Pancreas (tissue), 10 donors: ENCODE results near the gene TMIGD1. TPM values are rescaled to one million over a fixed set of nuclear protein-coding genes. Genes with fewer than 3 reads are reported as not detected.
A peak's percentile ranks its signal among the peaks of the same experiment; 100 is the strongest.

Experiments
- ATAC-seq, 4 donors: fragments of 200-7000 bp; cut with Tn5 transposase; one replicate each; pipeline versions ENCODE4 v1.8.0 to v1.9.1; 2020; ENCODE audit warnings: mild to moderate bottlenecking in 4 of 4, moderate library complexity in 4 of 4
- DNase-seq, 6 donors: peaks; one replicate each; pipeline ENCODE4 v3.0.0-alpha.2; 2020
- FAIRE-seq: peaks from 2 replicates; lab custom pipeline; 2012; peaks lifted over from hg19 to GRCh38; lab: Jason Lieb, UNC
- H3K27ac ChIP-seq, 4 donors: fragments of 200-600 bp; sonication (generic); 1 replicate in 3 of 4; 2 replicates in 1 of 4; pipeline versions ENCODE4 v1.5.0 to v1.8.0; 2020
- H3K27me3 ChIP-seq, 4 donors: fragments of 200-600 bp; one replicate each; pipeline ENCODE4 v1.8.0; 2021
- H3K36me3 ChIP-seq, 3 donors: fragments of 200-600 bp; sonication (generic) in 1 of 3; one replicate each; pipeline versions ENCODE4 v1.5.0 to v1.8.0; 2020 to 2021
- H3K4me1 ChIP-seq, 3 donors: fragments of 200-600 bp; one replicate each; pipeline ENCODE4 v1.8.0; 2021
- H3K4me3 ChIP-seq, 4 donors: fragments of 200-600 bp; sonication (generic) in 2 of 4; one replicate each; pipeline versions ENCODE4 v1.5.0 to v1.8.0; 2020 to 2021
- H3K9me3 ChIP-seq, 4 donors: fragments of 200-600 bp; one replicate each; pipeline ENCODE4 v1.8.0; 2021
- CTCF ChIP-seq, 4 donors: fragments of 200-600 bp; sonication (generic) in 3 of 4; IDR thresholded peaks; one replicate each; pipeline versions ENCODE4 v1.5.0 to v1.8.0; 2021; ENCODE audit warnings: antibody characterized with exemption in 4 of 4
- WGBS, 2 donors: extraction: QIAGEN DNeasy Blood & Tissue Kit; methylation state at CpG; one replicate each; pipeline ENCODE4 v1.1.7; 2013; 5-methylcytosine and 5-hydroxymethylcytosine counted together
- intact Hi-C, 3 donors: fragments of 100-400 bp; cut with DNase I; formaldehyde crosslinking; loops; one replicate each; pipeline versions ENCODE4 v1.11.1 to v1.14.2; 2022
- polyA plus RNA-seq, 2 donors: library from polyadenylated mRNA; stranded (reverse); fragments of 200-250 nt; gene quantifications; one replicate each; pipeline ENCODE4 v1.2.3, GENCODE V29; 2013
- total RNA-seq, 6 donors: library from RNA; stranded (reverse); fragmentation: NEBNext Ultra II Directional in 4 of 6; extraction: Animal tissue kit (Norgen Biotek cat#: 25700) in 4 of 6; gene quantifications; one replicate each; pipeline versions ENCODE4 v1.2.1 to v1.2.4, GENCODE V29; 2021 to 2023
- donor health status: healthy with polysubstance abuse.
- donor health status: DM: no; HTN: no; CAD: no; lungs with moderate emphysema.
- donor health status: DM: no; HTN: no; CAD: no.
- donor health status: control.
- donor health status: control.
- donor health status: Bipolar disorder and iron deficiency.
- donor health status: DM: yes; HTN: yes; CAD: no.
- donor health status: DM: no; HTN: no; CAD: no.
- donor health status: DM: no; HTN: no; CAD: no.
- donor health status: DM: yes; HTN: yes; CAD: no.

TMIGD1 gene
- total and polyA plus RNA-seq, 8 donors: not detected

GRCh38 chr17:30369995-30370394 lies 36.1 kb upstream of the TMIGD1 start:
- peaks cover 15 to 19% (median 18%) of the 10 kb centered on the region in 3 donors for H3K4me1 ChIP-seq
- ATAC-seq (peak; percentile 52 to 77 (median 63)), FAIRE-seq (no peak), DNase-seq (no peak)
- no peaks in the 10 kb centered on the region for H3K36me3 ChIP-seq
- no peaks in the 10 kb centered on the region for H3K9me3 ChIP-seq
- intact Hi-C loops: no loop called here
- H3K27me3 ChIP-seq: no peaks in the 10 kb centered on the region
- H3K4me3 ChIP-seq: no peak overlapping the region
- H3K27ac ChIP-seq: peak overlapping the region in 2 of 4 donors; percentile 55 to 58
- no peak for TF ChIP-seq CTCF (IDR thresholded peaks at IDR 0.05)

- FAIRE-seq: no peak
- intact Hi-C loops: no loop called here
- H3K9me3 ChIP-seq: no peaks in the 10 kb centered on the region
- peaks cover 15 to 19% (median 18%) of the 10 kb centered on the region in 3 donors for H3K4me1 ChIP-seq
- no peak for TF ChIP-seq CTCF (IDR thresholded peaks at IDR 0.05)
- H3K27me3 ChIP-seq: no peaks in the 10 kb centered on the region
- peak in 3 of 6 donors; percentile 34 to 54 (median 39) for DNase-seq
- H3K27ac ChIP-seq: peak overlapping the region in 3 of 4 donors; percentile 53 to 58 (median 55)
- H3K36me3 ChIP-seq: no peaks in the 10 kb centered on the region
- H3K4me3 ChIP-seq: no peak overlapping the region
- peak; percentile 84 to 92 (median 88) for ATAC-seq
- 60 to 61% methylated on average over 13 of the region's 13 CpGs for WGBS, 2 donors
Observed at GRCh38 chr17:30368912-30369720, 35.3 kb upstream of the TMIGD1 start.

- no peak for FAIRE-seq
- no peaks in the 10 kb centered on the region for H3K9me3 ChIP-seq
- ATAC-seq: no peak
- no peak for DNase-seq
- H3K4me1 ChIP-seq: peaks cover 15 to 19% (median 18%) of the 10 kb centered on the region in 3 donors
- no peaks in the 10 kb centered on the region for H3K27me3 ChIP-seq
- H3K4me3 ChIP-seq: no peak overlapping the region
- no peak overlapping the region for H3K27ac ChIP-seq
- intact Hi-C loops: no loop called here
- no peaks in the 10 kb centered on the region for H3K36me3 ChIP-seq
- 83 to 87% methylated on average over 3 of the region's 3 CpGs for WGBS, 2 donors
- TF ChIP-seq CTCF (IDR thresholded peaks at IDR 0.05): no peak
Observed at GRCh38 chr17:30366536-30366935, 32.7 kb upstream of the TMIGD1 start.

- DNase-seq: no peak
- TF ChIP-seq CTCF (IDR thresholded peaks at IDR 0.05): no peak
- no peaks in the 10 kb centered on the region for H3K9me3 ChIP-seq
- peak in 3 of 4 donors; percentile 45 to 82 (median 48) for ATAC-seq
- no peak for FAIRE-seq
- H3K27me3 ChIP-seq: no peaks in the 10 kb centered on the region
- H3K4me1 ChIP-seq: peaks cover 0 to 4% (median 2%) of the 10 kb centered on the region in 3 donors
- H3K36me3 ChIP-seq: no peaks in the 10 kb centered on the region
- H3K27ac ChIP-seq: no peak overlapping the region
- 78 to 79% methylated on average over 1 of the region's 1 CpG for WGBS, 2 donors
- no peak overlapping the region for H3K4me3 ChIP-seq
- intact Hi-C loops: no loop called here
Observed at GRCh38 chr17:30363715-30364202, 29.9 kb upstream of the TMIGD1 start.
